Measurements from ENCODE around the gene ANKRD29.

DNA sequence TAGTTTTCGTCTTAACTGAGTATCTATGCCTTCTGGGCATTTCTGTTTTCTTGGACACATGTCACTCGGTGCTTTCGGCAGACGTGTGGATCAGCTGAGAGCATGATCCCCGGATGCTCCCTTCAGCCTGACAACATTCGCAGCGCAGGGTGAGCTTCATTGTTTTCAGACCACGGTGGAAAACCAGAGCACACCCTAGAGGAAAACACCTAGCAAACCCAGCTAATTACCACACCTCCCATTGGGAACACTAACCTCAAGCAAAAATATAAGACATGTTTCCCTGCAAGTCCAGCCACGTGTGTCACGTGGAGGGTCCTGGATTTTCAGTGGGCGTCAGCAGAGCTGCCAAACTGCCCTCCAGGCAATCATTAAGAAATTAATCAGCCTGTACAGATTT lies 31.0 kb downstream of the ANKRD29 start:
- TF ChIP-seq, protein P1, sequence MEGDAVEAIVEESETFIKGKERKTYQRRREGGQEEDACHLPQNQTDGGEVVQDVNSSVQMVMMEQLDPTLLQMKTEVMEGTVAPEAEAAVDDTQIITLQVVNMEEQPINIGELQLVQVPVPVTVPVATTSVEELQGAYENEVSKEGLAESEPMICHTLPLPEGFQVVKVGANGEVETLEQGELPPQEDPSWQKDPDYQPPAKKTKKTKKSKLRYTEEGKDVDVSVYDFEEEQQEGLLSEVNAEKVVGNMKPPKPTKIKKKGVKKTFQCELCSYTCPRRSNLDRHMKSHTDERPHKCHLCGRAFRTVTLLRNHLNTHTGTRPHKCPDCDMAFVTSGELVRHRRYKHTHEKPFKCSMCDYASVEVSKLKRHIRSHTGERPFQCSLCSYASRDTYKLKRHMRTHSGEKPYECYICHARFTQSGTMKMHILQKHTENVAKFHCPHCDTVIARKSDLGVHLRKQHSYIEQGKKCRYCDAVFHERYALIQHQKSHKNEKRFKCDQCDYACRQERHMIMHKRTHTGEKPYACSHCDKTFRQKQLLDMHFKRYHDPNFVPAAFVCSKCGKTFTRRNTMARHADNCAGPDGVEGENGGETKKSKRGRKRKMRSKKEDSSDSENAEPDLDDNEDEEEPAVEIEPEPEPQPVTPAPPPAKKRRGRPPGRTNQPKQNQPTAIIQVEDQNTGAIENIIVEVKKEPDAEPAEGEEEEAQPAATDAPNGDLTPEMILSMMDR (IDR thresholded peaks at IDR 0.05; ENCODE audit: extremely low read depth in 1 of 2, insufficient read depth in 1 of 2, low read depth in 1 of 2, low read length in 2 of 2): no peak
- TF ChIP-seq POLR2A (IDR thresholded peaks at IDR 0.05; ENCODE audit: low read depth, low read length): no peak
- TF ChIP-seq, protein P2, sequence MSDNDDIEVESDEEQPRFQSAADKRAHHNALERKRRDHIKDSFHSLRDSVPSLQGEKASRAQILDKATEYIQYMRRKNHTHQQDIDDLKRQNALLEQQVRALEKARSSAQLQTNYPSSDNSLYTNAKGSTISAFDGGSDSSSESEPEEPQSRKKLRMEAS (IDR thresholded peaks at IDR 0.05; ENCODE audit: insufficient read depth, insufficient read length): no peak
